ENCODE measurements around the gene E2F1.

DNA sequence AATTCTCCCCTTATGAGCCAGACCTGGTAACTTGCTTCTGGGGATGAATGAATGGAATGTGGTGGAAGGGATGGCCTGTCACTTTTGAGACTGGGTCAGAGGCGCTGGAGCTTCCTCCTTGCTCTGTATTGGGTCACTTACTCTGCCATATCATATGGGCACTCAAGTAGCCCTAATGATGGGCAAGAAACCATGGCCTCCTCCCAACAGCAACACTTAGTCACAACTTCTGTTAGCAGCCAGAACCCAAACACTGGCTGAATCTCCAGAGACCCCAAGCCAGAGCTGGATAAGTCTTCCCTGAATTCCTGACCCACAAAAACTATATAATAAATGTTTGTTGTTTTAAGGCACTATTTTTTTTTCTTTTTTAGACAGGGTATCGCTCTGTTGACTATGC, 5.5 kb downstream of the E2F1 start:
- TF ChIP-seq POLR2A (IDR thresholded peaks at IDR 0.05; ENCODE audit: extremely low read depth, insufficient read length): no peak
- no peak for TF ChIP-seq CTCF (IDR thresholded peaks at IDR 0.05; ENCODE audit: low read depth, low read length)

All from NB4 (cell line).